Activated CD8-positive, alpha-beta memory T cell treated with anti-CD3 and anti-CD28 coated beads, Interleukin-2, amount 50 U/mL, for 1 hour (primary cell): ENCODE measurements around the gene KLHDC8B.

Source experiments
- DNase-seq: peaks from one replicate; pipeline ENCODE4 v3.0.0-alpha.2; 2020; ENCODE audit errors: extremely low read depth

The KLHDC8B gene

DNA sequence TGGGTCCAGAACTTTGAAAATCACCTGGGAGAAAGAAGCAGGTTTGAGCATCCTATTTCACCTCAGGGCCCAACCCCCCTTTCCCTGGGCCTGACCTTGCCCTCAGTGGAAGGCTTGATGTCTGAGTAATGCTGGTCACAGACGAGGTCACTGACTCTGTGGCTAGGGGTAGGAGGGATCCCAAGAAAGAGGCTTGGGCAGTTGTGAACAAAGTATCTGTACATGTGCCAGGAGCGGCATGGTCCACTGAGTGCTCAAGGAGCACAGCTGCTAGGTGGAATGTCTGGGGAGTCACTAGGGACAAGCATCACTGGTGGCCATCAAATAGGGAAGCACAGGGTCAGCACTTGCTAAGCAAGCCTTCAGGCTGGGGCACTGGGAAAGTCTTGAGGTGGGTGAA, 12.6 kb upstream of the KLHDC8B start:
- DNase-seq: no peak

DNA sequence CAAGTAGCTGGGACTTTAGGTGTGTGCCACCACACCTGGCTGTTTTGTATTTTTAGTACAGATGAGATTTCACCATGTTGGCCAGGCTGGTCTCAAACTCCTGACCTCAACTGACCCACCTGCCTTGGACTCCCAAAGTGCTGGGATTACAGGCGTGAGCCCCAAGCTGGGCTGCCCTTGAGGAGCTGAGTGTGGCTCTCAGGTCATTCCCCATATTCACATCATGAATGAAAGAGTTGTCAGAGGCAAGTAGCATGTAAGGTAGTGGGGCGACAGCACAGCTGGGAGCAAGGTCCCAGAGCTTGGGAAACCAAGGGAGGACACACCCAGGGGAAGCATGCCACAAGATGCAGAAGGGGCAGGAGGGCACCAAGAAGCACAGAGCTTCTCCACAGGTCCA, 10.2 kb upstream of the KLHDC8B start:
- no peak for DNase-seq

DNA sequence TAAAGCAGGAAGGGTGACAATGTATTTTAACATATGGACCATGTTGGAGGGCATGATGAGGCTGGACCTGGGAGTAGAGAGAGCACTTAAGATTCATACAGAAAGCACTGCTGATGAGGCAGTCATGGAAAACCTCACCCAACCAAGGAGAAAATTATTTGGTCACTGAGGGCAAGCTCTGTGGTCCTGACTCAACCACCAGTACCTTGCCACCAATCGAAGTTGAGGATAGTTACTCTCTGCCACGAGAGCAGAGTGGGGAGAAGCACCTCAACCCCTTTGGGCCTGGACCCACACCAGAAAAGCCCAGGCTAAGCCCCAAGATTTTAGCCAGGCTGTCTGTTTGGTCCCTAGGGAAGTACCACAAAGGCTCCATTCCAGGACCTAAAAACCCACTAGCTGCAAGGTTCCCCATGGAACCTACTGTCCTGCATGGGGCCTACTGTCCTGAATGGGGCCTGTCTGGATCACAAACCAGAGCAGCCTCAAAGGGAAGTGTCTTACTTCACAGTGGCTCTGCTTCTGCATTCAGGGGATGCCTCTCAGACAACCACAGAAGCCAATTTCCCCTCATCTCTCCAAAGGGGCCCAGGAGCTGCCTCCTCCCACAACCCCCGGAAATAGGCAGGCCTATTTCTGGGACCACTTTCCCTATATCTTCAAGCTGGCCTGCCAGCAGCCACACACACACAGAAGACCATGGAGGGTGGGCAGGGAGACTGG, 9.4 kb upstream of the KLHDC8B start:
- DNase-seq: no peak

DNA sequence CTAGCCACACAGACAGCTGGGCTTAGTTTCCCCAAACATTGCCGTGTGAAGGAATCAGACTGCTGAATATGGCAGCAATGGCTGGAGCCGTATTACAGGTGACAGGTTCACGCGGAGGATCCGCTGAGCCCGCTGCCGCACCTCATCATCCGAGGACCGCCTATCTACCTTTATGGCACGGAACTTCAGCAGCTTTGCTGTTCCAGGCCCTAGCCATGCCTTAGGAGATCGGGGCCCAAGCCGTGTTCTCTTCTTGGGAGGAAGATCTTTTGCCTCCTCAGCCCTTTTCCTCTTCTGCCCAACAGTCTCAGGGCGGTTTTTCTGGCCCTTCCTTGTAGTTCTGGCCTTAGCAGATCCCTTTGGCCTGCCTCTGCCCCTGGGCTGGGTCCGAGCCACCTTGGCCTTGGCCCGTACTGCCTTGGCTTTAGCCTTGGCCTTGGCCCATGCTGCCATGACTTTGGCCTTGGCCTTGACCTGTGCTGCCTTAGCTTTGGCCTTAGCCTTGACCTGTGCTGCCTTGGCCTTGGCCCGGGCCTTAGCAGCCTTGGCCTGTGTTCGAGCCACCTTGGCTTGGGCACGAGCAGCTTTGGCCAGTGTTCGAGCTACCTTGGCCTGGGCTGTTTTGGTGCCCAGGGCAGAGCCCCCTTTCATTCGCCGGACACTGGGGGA, 8.5 kb upstream of the KLHDC8B start:
- DNase-seq: no peak

DNA sequence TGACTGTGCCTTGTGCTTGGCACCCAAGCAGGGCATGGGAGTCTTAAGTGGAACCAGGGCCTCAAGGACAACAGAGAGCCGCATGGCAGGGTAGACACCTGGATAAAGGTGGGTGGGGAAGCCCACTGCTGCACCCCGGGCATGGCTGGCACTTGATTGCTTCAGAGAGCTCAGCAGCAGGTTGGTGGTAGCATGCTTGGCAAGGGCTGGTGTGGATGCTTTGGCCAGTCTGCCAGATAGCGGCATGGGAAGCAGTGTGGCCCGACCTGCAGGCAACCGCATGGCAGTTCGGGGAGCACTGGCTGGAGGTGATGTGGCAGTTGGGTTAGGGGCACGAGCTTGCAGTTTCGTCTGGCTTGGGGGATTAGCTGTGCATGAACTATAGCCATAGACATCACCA, 7.8 kb upstream of the KLHDC8B start:
- DNase-seq: no peak

DNA sequence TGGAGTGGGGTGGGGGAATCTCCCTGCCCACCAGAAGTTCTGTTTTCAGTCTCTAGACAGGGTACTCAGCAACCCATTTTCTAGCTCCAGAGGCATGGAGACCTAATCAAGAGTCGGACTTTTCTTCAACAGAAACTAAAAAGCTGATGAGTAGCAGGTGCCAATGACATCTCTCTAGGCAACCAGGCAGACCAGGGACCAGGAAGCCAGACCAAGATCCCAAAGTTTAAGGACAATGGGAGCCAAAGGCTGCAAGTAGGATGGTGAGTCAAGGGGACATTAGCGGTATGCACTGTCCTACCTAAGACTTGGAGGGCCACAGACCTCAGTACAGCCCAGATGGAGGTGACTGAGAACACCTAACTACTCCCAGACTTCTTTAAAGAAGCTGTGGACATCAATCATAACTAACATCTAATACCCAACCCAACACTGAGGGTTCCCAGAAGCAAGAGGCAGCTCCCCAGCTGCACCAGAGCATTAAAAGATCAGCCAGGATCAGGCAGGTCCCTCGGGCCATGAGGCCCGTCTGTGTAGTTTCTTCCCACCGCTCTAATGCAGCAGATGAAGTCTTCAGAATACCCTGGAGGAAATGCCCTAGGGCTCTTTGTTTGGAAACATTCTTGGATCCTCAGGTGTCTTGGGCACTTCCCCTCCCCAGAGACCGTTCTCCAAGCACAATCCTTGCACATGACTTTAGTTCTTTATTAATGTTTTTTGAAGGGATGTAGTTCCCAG, 6.2 kb upstream of the KLHDC8B start:
- no peak for DNase-seq

DNA sequence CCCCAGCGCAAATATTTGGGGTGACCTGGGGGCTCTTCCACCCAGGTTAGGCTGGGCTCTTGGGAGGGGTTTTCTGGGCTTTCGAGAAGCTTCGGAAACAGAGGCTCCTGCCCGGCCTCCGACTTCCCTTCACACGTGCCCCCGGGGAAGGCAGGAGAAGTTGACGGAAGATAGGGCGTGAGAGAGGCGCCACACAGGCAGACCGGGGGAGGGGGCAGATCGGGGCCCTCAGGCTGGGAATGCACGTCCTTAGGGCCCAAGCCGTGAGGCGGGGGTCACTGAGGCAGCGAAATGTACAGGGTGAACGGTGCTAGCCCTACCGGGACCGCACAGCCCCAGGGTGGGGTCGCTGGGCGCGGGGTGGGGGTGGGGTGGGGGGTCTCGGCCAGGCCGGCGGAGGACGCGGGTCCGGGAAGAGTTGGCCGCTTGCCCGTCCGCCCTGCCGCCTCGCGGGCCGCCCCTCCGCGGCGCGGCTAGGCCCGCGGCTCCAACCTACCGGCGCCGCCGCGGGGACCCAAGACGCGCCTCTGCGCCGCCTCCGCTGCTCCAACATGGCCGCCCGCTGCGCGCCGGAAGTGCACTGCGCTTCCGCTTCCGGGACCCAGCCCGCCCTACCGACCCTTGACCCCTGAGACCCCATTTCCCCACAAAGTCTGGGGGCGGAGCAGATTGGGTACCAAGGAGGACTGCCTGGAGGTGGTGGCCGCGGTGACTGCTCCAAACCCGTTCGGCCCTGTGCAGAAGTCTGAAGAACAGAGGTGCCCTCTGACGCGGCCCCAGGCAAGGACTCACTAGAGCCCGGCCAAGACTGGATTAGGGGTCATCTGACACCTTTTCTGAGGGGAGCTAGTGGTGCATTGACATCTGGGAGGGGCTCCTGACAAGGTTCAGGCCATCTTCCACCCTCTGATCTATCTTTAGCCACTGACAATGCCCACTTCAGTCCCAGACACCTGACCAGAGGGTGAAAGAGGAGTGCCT, 5.3 kb upstream of the KLHDC8B start, which contains the start of gene CCDC71:
Gene CCDC71, minus strand, starts transcription at position 561 of the 981 bp plus-strand sequence. CDS start 2,123 bp downstream, outside the sequence.
- peak; percentile 11 for DNase-seq

DNA sequence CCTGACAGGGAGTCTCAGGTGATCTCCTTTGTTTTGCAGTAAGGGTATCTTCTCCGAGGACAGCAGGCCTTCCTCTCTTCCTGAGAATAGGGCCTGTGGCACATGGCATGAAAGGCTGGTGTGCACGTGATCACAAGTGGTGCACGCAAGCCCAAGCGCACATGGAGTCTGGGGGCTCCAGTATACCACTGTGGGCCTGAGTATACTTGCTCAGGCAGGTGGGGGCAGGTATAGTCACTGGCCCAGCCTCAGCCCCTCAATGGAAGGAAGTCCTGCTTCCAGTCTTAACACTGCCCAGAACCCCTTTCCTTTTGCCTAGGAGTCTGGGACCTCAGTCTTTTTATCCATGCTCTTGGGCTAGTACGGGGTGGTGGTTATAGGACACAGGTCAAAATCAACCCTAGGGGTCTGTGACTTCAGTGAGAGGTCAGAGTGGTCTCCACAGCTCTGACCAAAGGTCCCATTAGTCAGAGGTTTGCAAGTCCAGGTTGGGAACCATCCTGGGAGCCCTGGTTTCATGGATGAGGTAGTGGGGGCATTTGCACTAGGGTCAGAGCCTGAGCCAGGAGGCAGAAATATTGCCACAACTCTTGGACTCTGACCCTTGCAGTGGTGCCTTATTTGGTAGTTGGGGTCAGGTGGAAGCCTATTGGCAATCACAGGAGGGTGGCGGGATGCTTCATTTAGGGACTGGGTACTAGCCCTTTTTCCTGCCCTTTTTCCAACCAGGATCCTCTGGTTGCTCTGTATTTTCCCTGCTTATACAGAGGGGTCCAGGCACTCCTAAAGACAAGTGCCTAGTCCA, 4.4 kb upstream of the KLHDC8B start:
- DNase-seq: no peak

DNA sequence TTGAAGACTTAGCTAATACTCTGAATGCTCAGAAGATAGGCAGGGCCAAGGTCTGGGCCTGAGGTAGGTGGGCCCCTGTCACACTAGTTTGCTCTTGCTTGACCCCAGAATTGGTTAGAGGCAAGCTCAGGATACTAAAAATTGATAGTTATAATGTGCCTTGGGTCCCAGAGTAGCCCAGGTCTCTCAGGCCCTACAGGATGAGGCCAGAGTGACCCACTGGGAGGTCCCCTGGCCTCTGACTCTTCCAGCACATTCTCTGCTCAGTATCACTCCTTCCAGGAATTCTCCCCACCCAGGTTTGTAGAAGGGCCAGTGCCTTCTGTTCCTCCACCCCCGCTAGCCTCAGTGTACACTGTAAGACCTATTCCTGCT, 667 bp upstream of the KLHDC8B start:
- DNase-seq: no peak

DNA sequence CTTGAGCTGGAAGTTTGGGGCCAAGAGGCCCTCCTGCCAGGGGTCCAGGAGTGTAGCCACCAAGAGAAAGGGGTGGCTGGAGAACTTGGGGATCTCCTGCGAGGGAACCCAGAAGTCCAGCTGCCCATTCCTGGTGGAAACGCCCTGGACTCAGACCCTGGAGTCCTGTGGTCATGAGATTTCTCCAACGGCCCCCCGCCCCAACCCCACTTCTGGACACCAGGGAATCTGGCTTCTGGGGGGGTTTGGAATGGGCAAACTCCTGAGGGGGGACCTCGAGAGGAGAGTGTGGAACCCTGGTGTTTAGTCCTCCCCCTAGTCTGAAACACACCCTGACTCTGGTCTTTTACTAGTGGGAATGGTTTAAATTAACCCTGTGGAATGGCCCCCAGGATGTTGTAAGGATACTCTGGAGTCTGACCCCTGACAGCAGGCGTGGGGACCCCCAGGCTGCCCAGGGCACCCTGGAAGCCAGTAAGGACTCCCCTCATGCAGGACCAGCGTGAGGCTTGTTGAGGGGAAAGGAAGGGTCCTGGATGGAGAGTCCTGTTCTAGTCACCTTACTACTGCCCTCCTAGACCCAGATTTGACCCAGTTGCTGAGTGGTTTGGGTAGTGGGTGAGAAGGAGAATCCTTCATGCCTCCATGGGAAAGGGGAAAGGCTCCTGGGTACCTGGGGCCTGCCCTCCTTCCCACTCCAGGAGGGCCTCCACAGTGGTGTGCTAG, 540 bp downstream of the KLHDC8B start:
- DNase-seq: no peak

DNA sequence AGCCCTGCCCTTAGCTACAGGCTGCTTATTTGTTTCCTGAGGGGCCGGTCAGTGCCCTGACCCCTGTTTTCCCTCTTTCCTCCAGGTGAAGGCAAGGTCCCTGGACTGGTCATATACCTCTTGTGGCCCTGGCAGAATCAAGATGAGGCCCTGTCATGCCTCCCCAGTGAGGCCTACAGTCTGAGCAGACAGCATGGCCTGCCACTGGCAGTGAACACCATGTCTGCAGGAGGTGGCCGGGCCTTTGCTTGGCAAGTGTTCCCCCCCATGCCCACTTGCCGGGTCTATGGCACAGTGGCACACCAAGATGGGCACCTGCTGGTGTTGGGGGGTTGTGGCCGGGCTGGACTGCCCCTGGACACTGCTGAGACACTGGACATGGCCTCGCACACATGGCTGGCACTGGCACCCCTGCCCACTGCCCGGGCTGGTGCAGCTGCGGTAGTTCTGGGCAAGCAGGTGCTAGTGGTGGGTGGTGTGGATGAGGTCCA, 1.2 kb downstream of the KLHDC8B start:
- no peak for DNase-seq

DNA sequence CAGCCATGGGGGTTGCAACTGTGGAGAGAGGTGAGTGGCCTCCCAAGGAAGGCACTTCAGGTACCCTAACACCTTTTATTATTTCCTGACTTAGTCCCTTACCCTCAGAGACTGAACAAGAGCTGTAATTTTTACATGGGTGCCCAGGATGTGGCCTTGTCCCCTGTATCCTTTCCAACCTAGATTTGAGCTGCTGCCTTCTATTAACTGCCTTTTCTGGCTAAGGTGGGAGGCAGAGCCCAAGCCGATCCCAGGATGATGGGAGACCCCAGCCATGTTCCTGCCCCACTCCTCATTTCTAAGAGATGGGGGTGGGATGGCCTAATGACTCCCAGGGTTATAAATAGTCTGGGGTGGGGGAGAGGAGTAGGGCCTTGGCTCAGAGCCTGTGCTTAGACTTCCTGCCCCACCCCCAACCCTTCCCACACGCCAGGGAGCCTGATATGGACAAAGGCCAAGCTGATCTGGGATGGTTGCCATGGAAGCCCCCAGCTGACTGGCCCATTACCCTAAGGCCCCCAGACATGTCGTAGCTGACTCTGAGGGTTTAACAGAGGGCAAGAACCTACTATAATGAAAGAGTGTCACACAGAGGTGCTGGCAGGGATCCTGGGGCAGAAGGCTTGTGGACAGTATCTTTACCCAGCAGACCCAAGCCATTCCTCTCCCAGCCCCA, 1.9 kb downstream of the KLHDC8B start:
- no peak for DNase-seq

DNA sequence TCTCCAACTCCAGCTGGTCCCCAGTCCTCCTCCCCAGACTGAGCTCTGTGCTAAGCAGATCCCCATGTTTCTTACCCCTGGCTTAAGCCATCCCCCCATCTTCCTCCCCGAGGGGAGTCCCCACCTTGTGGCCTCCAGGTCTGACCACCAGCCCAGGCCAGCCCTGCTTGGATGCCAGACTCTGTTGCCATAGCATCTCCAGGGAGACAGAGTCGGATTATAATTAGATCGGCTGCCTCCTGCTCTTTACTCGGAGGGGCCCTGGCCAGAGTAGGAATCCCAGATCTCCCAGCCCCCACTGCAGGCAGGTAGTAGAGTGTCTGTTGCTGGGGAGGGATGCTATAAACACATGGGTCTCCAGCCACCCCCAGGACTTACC, 2.4 kb downstream of the KLHDC8B start:
- no peak for DNase-seq

DNA sequence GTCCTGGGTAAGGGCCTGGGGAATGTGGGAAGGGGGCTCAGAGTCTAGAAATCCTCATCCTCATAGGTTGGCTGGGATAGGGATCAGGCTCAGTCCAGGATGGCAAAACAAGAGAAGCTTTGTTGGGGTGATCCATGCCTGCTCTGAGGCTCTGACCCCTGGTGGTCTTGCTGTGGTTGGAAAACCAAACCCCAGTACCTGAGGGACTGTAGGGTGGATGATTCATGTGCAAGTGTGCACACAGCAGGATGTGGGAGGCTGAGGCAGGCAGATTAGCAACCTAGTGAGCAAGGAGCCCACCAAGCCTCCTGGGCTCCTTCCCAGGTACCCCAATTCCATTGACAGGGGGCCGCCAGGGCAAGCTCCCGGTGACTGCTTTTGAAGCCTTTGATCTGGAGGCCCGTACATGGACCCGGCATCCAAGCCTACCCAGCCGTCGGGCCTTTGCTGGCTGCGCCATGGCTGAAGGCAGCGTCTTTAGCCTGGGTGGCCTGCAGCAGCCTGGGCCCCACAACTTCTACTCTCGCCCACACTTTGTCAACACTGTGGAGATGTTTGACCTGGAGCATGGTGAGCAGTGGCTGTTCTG, 3.1 kb downstream of the KLHDC8B start:
- no peak for DNase-seq

DNA sequence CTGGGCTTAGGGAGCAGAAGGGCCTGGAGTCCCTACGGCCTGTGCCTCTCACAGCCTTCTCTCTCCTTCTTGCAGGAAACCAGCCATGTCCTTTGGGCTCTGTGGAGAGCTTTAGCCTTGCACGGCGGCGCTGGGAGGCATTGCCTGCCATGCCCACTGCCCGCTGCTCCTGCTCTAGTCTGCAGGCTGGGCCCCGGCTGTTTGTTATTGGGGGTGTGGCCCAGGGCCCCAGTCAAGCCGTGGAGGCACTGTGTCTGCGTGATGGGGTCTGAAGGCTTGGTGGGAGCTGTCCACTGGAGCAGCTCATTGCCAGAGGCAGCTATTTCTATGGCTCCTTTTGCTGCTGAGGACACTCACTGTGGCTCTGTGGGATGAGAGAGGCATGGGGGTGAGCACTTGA, 4.1 kb downstream of the KLHDC8B start:
- no peak for DNase-seq

DNA sequence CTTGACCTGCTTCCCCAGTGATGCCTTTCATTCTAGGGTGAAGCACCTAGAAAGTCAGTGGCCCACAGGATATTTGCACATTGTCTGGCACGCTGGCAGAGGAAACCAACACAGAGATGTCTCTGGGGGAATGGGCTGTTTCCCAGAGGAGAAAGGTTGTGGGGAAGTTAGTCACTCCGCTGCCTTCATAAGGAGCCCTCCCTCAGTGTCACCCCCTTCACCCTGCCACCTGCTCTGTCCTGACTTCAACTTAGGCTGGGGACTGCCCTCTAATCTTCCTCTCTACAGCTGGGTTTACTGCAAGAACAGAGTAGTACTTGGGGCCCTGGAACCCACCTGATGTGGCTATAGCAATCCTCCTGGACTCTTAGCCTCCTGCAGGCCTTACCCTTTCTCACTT, 5.7 kb downstream of the KLHDC8B start:
- DNase-seq: no peak

DNA sequence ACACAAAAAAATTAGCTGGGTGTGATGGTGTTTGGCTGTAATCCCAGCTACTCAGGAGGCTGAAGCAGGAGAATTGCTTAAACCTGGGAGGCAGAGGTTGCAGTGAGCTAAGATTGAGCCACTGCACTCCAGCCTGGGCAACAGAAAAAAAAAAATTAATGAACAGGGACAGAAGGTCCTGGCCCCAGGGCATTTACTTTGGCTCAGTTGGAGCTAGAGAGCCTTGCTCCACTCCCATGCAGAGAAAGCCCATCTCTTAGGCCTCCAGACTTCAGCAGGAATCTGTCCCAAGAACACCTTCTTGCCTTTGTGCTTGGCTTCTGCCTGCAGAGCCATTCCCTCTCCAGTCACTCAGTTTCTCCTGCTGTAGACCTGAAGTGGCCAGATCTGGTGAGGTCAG, 8.7 kb downstream of the KLHDC8B start:
- DNase-seq: no peak

DNA sequence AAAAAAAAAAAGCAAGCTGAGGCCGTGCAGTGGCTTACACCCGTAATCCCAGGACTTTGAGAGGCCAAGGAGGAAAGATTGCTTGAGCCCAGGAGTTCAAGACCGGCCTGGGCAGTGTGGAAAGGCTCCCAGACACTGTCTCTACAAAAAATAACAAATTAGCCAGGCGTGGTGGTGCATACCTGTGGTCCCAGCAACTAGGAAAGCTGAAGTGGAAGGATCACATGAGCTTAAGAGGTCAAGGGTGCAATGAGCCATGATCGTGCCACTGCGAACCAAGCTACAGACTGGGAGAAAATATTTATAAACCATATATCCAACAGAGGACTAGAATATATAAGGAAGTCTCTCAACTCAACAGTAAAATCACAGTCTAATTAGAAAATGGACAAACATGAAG, 10.0 kb downstream of the KLHDC8B start:
- DNase-seq: no peak

DNA sequence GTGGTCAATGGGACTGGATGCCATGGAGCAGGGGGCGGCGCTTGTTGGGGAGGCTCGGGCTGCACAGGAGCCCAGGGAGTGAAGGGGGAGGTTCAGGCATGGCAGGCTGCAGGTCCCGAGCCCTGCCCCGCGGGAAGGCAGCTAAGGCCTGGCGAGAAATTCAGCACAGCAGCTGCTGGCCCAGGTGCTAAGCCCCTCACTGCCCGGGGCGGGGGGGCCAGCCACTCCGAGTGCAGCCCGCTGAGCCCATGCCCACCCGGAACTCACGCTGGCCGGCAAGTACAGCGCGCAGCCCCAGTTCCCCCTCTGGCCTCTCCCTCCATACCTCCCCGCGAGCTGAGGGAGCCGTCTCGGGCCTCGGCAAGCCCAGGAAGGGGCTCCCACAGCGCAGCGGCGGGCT, 11.3 kb downstream of the KLHDC8B start:
- DNase-seq: no peak
